GM12875 (cell line): ENCODE data around the gene SLC38A3.
"Not testable (repeated sequence)": the region's sequence is repeated elsewhere in the genome, so short reads cannot be mapped to it uniquely, and the experiment has no call there.

ENCODE experiments used
- H3K4me3 ChIP-seq: one replicate; pipeline ENCODE4 v1.5.1; 2011; ENCODE audit warnings: low read depth, low read length, control low read depth
- CTCF ChIP-seq: IDR thresholded peaks from 2 replicates; pipeline ENCODE4 v1.5.1; 2011; ENCODE audit warnings: low read depth, mild to moderate bottlenecking, control low read depth, inconsistent platforms, low read length, moderate library complexity, borderline replicate concordance; ENCODE audit not compliant: insufficient read depth

The SLC38A3 gene

GRCh38 chr3:50210510-50211367 is 5.7 kb downstream of the SLC38A3 start:
- TF ChIP-seq CTCF: no peak
- H3K4me3 ChIP-seq: no peak overlapping the region

- H3K4me3 ChIP-seq: not testable (repeated sequence)
These were observed 6.3 kb downstream of the SLC38A3 start for GRCh38 chr3:50211368-50211717.

GRCh38 chr3:50211930-50212329 is 6.9 kb downstream of the SLC38A3 start:
- no peak overlapping the region for H3K4me3 ChIP-seq

GRCh38 chr3:50212502-50212901 is 7.4 kb downstream of the SLC38A3 start:
- H3K4me3 ChIP-seq: no peak overlapping the region
- peak; percentile 21; the same call in 1 of the 2 replicates for TF ChIP-seq CTCF

More at GRCh38 chr3:50211930-50212329, 6.9 kb downstream of the SLC38A3 start:
- TF ChIP-seq CTCF: no peak

- no peak for TF ChIP-seq CTCF
- no peak overlapping the region for H3K4me3 ChIP-seq
These were observed 7.9 kb downstream of the SLC38A3 start for GRCh38 chr3:50212971-50213370.

GRCh38 chr3:50213373-50213772 is 8.3 kb downstream of the SLC38A3 start:
- H3K4me3 ChIP-seq: no peak overlapping the region
- no peak for TF ChIP-seq CTCF

- no peak for TF ChIP-seq CTCF
- H3K4me3 ChIP-seq: no peak overlapping the region
These were observed 9.8 kb downstream of the SLC38A3 start for GRCh38 chr3:50214824-50215223.
